SIG-M5 treated with dmso at 0.1 percent for 504 hours (cell line): ENCODE measurements around the gene MPP2.

Experiments used
- DNase-seq: peaks from one replicate; lab custom pipeline; 2025; ENCODE audit not compliant: unreplicated experiment; lab: John Stamatoyannopoulos, UW

The MPP2 gene

DNA sequence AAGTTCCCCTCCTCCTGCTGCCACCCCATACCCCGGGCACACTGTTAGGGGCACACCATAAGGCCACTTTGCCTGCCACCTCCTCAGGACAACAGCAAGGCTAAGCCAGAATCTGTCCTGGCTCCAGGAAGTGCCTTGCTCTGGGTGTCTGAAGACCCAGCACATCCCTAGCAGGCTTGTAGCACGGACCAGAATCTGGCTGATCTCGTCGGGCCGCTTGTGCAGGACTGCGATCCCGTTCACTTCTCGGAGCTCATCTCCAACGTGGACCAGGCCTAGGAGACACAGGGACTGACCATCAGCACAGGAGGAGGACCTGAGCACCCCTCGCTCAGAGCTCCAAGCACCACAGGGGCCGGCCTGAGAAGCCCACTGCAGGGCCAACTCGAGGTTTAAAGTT, 81.8 kb downstream of the MPP2 start:
- no peak for DNase-seq
